ENCODE measurements around the gene TTC34. TPM values are rescaled to one million over a fixed set of nuclear protein-coding genes. Genes with fewer than 3 reads are reported as not detected.

The TTC34 gene
- total and polyA plus RNA-seq, 8 donors, result 0.18 to 0.99 (median 0.44) TPM

GRCh38 chr1:2639607-2640521 lies 161.6 kb downstream of the TTC34 start:
- peak in 2 of 6 donors; percentile 35 to 47 for DNase-seq
- Histone ChIP-seq H3K27ac (no peak overlapping the region), H3K27me3 (no peaks in the 10 kb centered on the region), H3K4me1 (peaks cover 0 to 8% (median 4%) of the 10 kb centered on the region in 3 donors), H3K36me3 (no peaks in the 10 kb centered on the region), H3K4me3 (no peak overlapping the region), H3K9me3 (no peaks in the 10 kb centered on the region)
- intact Hi-C loops (cut with DNase I), result loop anchor here in 1 of 3 donors (10.0 kb wide), 1 partner anchor 215 kb away; no protein-coding TSS in a partner anchor
- no peak for ATAC-seq
- FAIRE-seq, result no peak
- WGBS, 2 donors, result 67 to 75% methylated on average over 26 of the region's 26 CpGs
- TF ChIP-seq CTCF (IDR thresholded peaks at IDR 0.05), result no peak

GRCh38 chr1:2639203-2639602 lies 162.3 kb downstream of the TTC34 start:
- WGBS, 2 donors, result 15 to 27% methylated on average over 11 of the region's 11 CpGs
- no peak for FAIRE-seq
- no peak for TF ChIP-seq CTCF (IDR thresholded peaks at IDR 0.05)
- H3K4me1 ChIP-seq, result peaks cover 0 to 8% (median 4%) of the 10 kb centered on the region in 3 donors
- intact Hi-C loops (cut with DNase I), result loop anchor here in 1 of 3 donors (10.0 kb wide), 1 partner anchor 214 kb away; no protein-coding TSS in a partner anchor
- no peaks in the 10 kb centered on the region for H3K36me3 ChIP-seq
- no peaks in the 10 kb centered on the region for H3K9me3 ChIP-seq
- no peaks in the 10 kb centered on the region for H3K27me3 ChIP-seq
- H3K4me3 ChIP-seq, result no peak overlapping the region
- no peak overlapping the region for H3K27ac ChIP-seq
- no peak for ATAC-seq
- DNase-seq, result peak in 1 of 6 donors; percentile 58

- DNase-seq, result peak in 1 of 6 donors; percentile 52
- H3K27me3 ChIP-seq, result no peaks in the 10 kb centered on the region
- intact Hi-C loops (cut with DNase I), result loop anchor here in 1 of 3 donors (10.0 kb wide), 1 partner anchor 214 kb away; no protein-coding TSS in a partner anchor
- TF ChIP-seq CTCF (IDR thresholded peaks at IDR 0.05), result no peak
- no peak for ATAC-seq
- H3K36me3 ChIP-seq, result no peaks in the 10 kb centered on the region
- H3K4me1 ChIP-seq, result peaks cover 0 to 8% (median 4%) of the 10 kb centered on the region in 3 donors
- no peak overlapping the region for H3K4me3 ChIP-seq
- no peak for FAIRE-seq
- H3K9me3 ChIP-seq, result no peaks in the 10 kb centered on the region
- 69 to 75% methylated on average over 16 of the region's 16 CpGs for WGBS, 2 donors
- no peak overlapping the region for H3K27ac ChIP-seq
These were observed 162.9 kb downstream of the TTC34 start for GRCh38 chr1:2638466-2639115.

- 72 to 81% methylated on average over 10 of the region's 10 CpGs for WGBS, 2 donors
- H3K27ac ChIP-seq, result no peak overlapping the region
- TF ChIP-seq CTCF (IDR thresholded peaks at IDR 0.05), result no peak
- no peak for ATAC-seq
- no peaks in the 10 kb centered on the region for H3K27me3 ChIP-seq
- no peak for DNase-seq
- H3K4me3 ChIP-seq, result no peak overlapping the region
- FAIRE-seq, result no peak
- no peaks in the 10 kb centered on the region for H3K9me3 ChIP-seq
- no peaks in the 10 kb centered on the region for H3K36me3 ChIP-seq
- intact Hi-C loops (cut with DNase I), result loop anchor here in 1 of 3 donors (10.0 kb wide), 1 partner anchor 213 kb away; no protein-coding TSS in a partner anchor
- H3K4me1 ChIP-seq, result peaks cover 0 to 8% (median 4%) of the 10 kb centered on the region in 3 donors
These were observed 163.9 kb downstream of the TTC34 start for GRCh38 chr1:2637442-2638145.

Data from pancreas (tissue), 10 donors.